GM19238 (cell line): ENCODE data around the gene PTGDS.

ENCODE experiments used
- DNase-seq: peaks from one replicate; pipeline ENCODE4 v3.0.0; 2011; ENCODE audit warnings: low spot score; ENCODE audit not compliant: insufficient read length

The PTGDS gene

GRCh38 chr9:136945333-136946227, 31.7 kb upstream of the PTGDS start:
- no peak for DNase-seq

- DNase-seq, result no peak
Observed at GRCh38 chr9:136946228-136947027, 30.9 kb upstream of the PTGDS start.

GRCh38 chr9:136947028-136947891, 30.0 kb upstream of the PTGDS start:
- no peak for DNase-seq

- no peak for DNase-seq
Observed at GRCh38 chr9:136947955-136948510, 29.3 kb upstream of the PTGDS start.

- no peak for DNase-seq
Observed at GRCh38 chr9:136949239-136949816, 28.0 kb upstream of the PTGDS start.

GRCh38 chr9:136949817-136950655, 27.3 kb upstream of the PTGDS start:
- DNase-seq, result peak; percentile 100

- DNase-seq, result no peak
Observed at GRCh38 chr9:136950656-136951276, 26.5 kb upstream of the PTGDS start.

GRCh38 chr9:136951541-136952320, 25.6 kb upstream of the PTGDS start, which contains the start of gene LCN12:
Gene LCN12 (plus strand): TSS chr9:136952273. CDS start chr9:136952328, 55 bp downstream.
- no peak for DNase-seq

- no peak for DNase-seq
Observed at GRCh38 chr9:136952321-136952850, 24.9 kb upstream of the PTGDS start.

GRCh38 chr9:136952876-136953770, 24.2 kb upstream of the PTGDS start:
- no peak for DNase-seq

GRCh38 chr9:136953771-136954269, 23.5 kb upstream of the PTGDS start:
- no peak for DNase-seq

- no peak for DNase-seq
Observed at GRCh38 chr9:136954270-136955083, 22.8 kb upstream of the PTGDS start.

GRCh38 chr9:136955202-136955942, 21.9 kb upstream of the PTGDS start:
- DNase-seq, result no peak

GRCh38 chr9:136955943-136956335, 21.4 kb upstream of the PTGDS start:
- no peak for DNase-seq

- no peak for DNase-seq
Observed at GRCh38 chr9:136956604-136957003, 20.7 kb upstream of the PTGDS start.
